HEK293 (cell line): ENCODE measurements around the gene SDF2L1.

Experiments used
- CTCF ChIP-seq: fragments of 450-650 bp; formaldehyde crosslinking; IDR thresholded peaks from 2 replicates; pipeline ENCODE4 v1.5.1; 2016; ENCODE audit warnings: missing biosample characterization, missing genetic modification characterization
- KLF16 ChIP-seq: fragments of 450-650 bp; formaldehyde crosslinking; IDR thresholded peaks from 2 replicates; pipeline ENCODE4 v1.5.1; 2017; ENCODE audit warnings: missing biosample characterization, missing genetic modification characterization
- OSR2 ChIP-seq: fragments of 450-650 bp; formaldehyde crosslinking; IDR thresholded peaks from 2 replicates; pipeline ENCODE4 v1.5.1; 2016; ENCODE audit warnings: missing biosample characterization, missing genetic modification characterization
- REST ChIP-seq: fragments of 450-650 bp; formaldehyde crosslinking; IDR thresholded peaks from 2 replicates; pipeline ENCODE4 v1.5.1; 2016; ENCODE audit warnings: missing biosample characterization, missing genetic modification characterization
- ZBTB44 ChIP-seq: fragments of 450-650 bp; IDR thresholded peaks from 2 replicates; pipeline ENCODE4 v1.5.1; 2018; ENCODE audit warnings: missing biosample characterization, mild to moderate bottlenecking, missing genetic modification characterization
- ZNF114 ChIP-seq: fragments of 450-650 bp; formaldehyde crosslinking; IDR thresholded peaks from 2 replicates; pipeline ENCODE4 v1.5.0; 2017; ENCODE audit warnings: missing biosample characterization, missing genetic modification characterization
- ZNF157 ChIP-seq: fragments of 450-650 bp; formaldehyde crosslinking; IDR thresholded peaks from 2 replicates; pipeline ENCODE4 v1.5.1; 2016; ENCODE audit warnings: missing biosample characterization, missing genetic modification characterization
- ZNF311 ChIP-seq: fragments of 450-650 bp; formaldehyde crosslinking; IDR thresholded peaks from 2 replicates; pipeline ENCODE4 v1.5.1; 2017; ENCODE audit warnings: missing biosample characterization, missing genetic modification characterization, borderline replicate concordance
- ZNF354C ChIP-seq: fragments of 450-650 bp; formaldehyde crosslinking; IDR thresholded peaks from 2 replicates; pipeline ENCODE4 v1.5.1; 2016; ENCODE audit warnings: missing biosample characterization, missing genetic modification characterization, low read depth, borderline replicate concordance
- ZNF544 ChIP-seq: fragments of 450-650 bp; formaldehyde crosslinking; IDR thresholded peaks from 2 replicates; pipeline ENCODE4 v1.5.0; 2017; ENCODE audit warnings: missing biosample characterization, missing genetic modification characterization
- ZNF558 ChIP-seq: fragments of 450-650 bp; formaldehyde crosslinking; IDR thresholded peaks from 2 replicates; pipeline ENCODE4 v1.5.1; 2016; ENCODE audit warnings: missing biosample characterization, missing genetic modification characterization
- ZNF747 ChIP-seq: fragments of 450-650 bp; formaldehyde crosslinking; IDR thresholded peaks from 2 replicates; pipeline ENCODE4 v1.5.1; 2016; ENCODE audit warnings: missing biosample characterization, missing genetic modification characterization

- TF ChIP-seq ZNF544 (tag by site-specific recombination) (no peak), ZNF354C (tag by site-specific recombination) (no peak), ZNF157 (no peak), OSR2 (no peak), CTCF (peak; percentile 61; the same call in 1 of the 2 replicates), REST (tag by site-specific recombination) (no peak), ZNF311 (no peak), ZNF114 (tag by site-specific recombination) (no peak), ZNF558 (tag by site-specific recombination) (no peak), ZNF747 (tag by site-specific recombination) (no peak), ZBTB44 (tag by site-specific recombination) (no peak), KLF16 (tag by site-specific recombination) (no peak)
Observed at GRCh38 chr22:21641417-21641788, 699 bp upstream of the SDF2L1 start.
